DOHH2 (cell line): ENCODE measurements around the gene NRAS.

Source experiments
- H3F3A ChIP-seq: fragments of 200-600 bp; sonication (generic), shearing (Covaris generic); 2 replicates; pipeline ENCODE4 v1.6.0; 2016; ENCODE audit warnings: antibody characterized with exemption, mild to moderate bottlenecking; ENCODE audit not compliant: control insufficient read depth, insufficient read depth
- H3K27ac ChIP-seq: fragments of 200-600 bp; sonication (generic); 2 replicates; pipeline ENCODE4 v1.5.1; 2014; ENCODE audit warnings: low read depth, mild to moderate bottlenecking, low read length, moderate library complexity
- H3K27me3 ChIP-seq: fragments of 200-600 bp; sonication (generic); 2 replicates; pipeline ENCODE4 v1.6.1; 2014; ENCODE audit warnings: mild to moderate bottlenecking, low read length, mixed read lengths; ENCODE audit not compliant: control insufficient read depth
- H3K36me3 ChIP-seq: fragments of 200-600 bp; sonication (generic); 2 replicates; pipeline ENCODE4 v1.6.1; 2014; ENCODE audit warnings: mild to moderate bottlenecking, low read length, moderate library complexity, mixed read lengths; ENCODE audit not compliant: control insufficient read depth
- H3K4me1 ChIP-seq: fragments of 200-600 bp; sonication (generic); 2 replicates; pipeline ENCODE4 v1.6.1; 2014; ENCODE audit warnings: mild to moderate bottlenecking, low read length, mixed read lengths; ENCODE audit not compliant: control insufficient read depth
- H3K4me2 ChIP-seq: fragments of 200-600 bp; sonication (generic); 2 replicates; pipeline ENCODE4 v1.6.0; 2014; ENCODE audit warnings: mild to moderate bottlenecking, low read length, moderate library complexity
- H3K4me3 ChIP-seq: fragments of 200-600 bp; sonication (generic); 2 replicates; pipeline ENCODE4 v1.5.1; 2014; ENCODE audit warnings: mild to moderate bottlenecking, low read length, mixed read lengths
- H3K79me2 ChIP-seq: fragments of 200-600 bp; sonication (generic); 2 replicates; pipeline ENCODE4 v1.6.1; 2014; ENCODE audit warnings: mild to moderate bottlenecking, low read length, mixed read lengths; ENCODE audit not compliant: control insufficient read depth
- H3K9me2 ChIP-seq: fragments of 200-600 bp; sonication (generic); replicated peaks from 2 replicates; pipeline ENCODE4 v1.6.1; 2014; ENCODE audit warnings: mild to moderate bottlenecking, low read length, mixed read lengths; ENCODE audit not compliant: control insufficient read depth
- H3K9me3 ChIP-seq: fragments of 200-600 bp; sonication (generic); 2 replicates; pipeline ENCODE4 v1.6.1; 2014; ENCODE audit warnings: antibody characterized with exemption, low read length, mixed read lengths; ENCODE audit not compliant: control insufficient read depth, insufficient read depth
- H4K20me1 ChIP-seq: fragments of 200-600 bp; sonication (generic); 2 replicates; pipeline ENCODE4 v1.6.0; 2014; ENCODE audit warnings: low read depth, mild to moderate bottlenecking, antibody characterized with exemption, low read length, moderate library complexity; ENCODE audit not compliant: control insufficient read depth, insufficient read depth
- EZH2phosphoT487 ChIP-seq: fragments of 200-600 bp; sonication (generic); IDR thresholded peaks from 2 replicates; pipeline ENCODE4 v1.6.1; 2017; ENCODE audit warnings: borderline replicate concordance, mild to moderate bottlenecking, antibody characterized with exemption, low read length, moderate library complexity, mixed read lengths
- TF ChIP-seq, protein P1 (sequence below): fragments of 200-600 bp; sonication (generic); IDR thresholded peaks from one replicate; pipeline ENCODE4 v1.5.1; 2014; ENCODE audit warnings: antibody characterized with exemption, mild to moderate bottlenecking, low read depth, low read length; ENCODE audit not compliant: poor library complexity, severe bottlenecking

The NRAS gene

GRCh38 chr1:114741963-114742746 is 25.6 kb upstream of the NRAS start:
- TF ChIP-seq EZH2phosphoT487: no peak
- TF ChIP-seq, protein P1, sequence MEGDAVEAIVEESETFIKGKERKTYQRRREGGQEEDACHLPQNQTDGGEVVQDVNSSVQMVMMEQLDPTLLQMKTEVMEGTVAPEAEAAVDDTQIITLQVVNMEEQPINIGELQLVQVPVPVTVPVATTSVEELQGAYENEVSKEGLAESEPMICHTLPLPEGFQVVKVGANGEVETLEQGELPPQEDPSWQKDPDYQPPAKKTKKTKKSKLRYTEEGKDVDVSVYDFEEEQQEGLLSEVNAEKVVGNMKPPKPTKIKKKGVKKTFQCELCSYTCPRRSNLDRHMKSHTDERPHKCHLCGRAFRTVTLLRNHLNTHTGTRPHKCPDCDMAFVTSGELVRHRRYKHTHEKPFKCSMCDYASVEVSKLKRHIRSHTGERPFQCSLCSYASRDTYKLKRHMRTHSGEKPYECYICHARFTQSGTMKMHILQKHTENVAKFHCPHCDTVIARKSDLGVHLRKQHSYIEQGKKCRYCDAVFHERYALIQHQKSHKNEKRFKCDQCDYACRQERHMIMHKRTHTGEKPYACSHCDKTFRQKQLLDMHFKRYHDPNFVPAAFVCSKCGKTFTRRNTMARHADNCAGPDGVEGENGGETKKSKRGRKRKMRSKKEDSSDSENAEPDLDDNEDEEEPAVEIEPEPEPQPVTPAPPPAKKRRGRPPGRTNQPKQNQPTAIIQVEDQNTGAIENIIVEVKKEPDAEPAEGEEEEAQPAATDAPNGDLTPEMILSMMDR: no peak
- Histone ChIP-seq H3K4me3 (no peak overlapping the region), H3K27me3 (no peaks in the 10 kb centered on the region), H3K4me1 (no peaks in the 10 kb centered on the region), H3F3A (no peaks in the 10 kb centered on the region), H3K9me3 (no peaks in the 10 kb centered on the region), H3K9me2 (no peaks in the 10 kb centered on the region), H3K27ac (no peak overlapping the region), H3K79me2 (peaks cover 93% of the 10 kb centered on the region), H3K36me3 (peaks cover 95% of the 10 kb centered on the region), H3K4me2 (no peak overlapping the region), H4K20me1 (0 out of 2 replicates have a peak, but pooled peaks cover 9% of the 10 kb centered on the region)

DNA sequence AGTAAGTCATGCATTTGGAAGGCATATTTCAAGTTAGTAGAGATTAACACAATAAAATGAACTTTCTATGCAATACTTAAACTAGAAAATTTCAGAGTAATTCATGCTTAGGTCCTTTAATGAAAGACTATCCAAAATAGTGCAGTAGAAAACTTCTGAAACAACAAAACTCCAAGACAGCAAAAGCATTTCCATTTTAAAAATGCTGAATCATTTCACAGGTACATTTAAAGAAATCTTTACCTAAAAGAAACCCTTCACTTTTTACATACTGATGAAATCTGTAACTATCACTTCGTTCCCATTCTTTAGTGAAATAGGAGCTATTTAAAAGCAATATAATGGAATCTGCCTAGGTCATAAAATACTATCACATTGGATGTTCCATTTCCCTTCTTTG is 23.8 kb upstream of the NRAS start:
- Histone ChIP-seq H3K36me3 (peaks cover 95% of the 10 kb centered on the region), H3K4me1 (no peaks in the 10 kb centered on the region), H3K4me2 (no peak overlapping the region), H3K9me2 (no peaks in the 10 kb centered on the region), H3K27ac (no peak overlapping the region), H3F3A (no peaks in the 10 kb centered on the region), H3K79me2 (peaks cover 78% of the 10 kb centered on the region), H3K4me3 (no peak overlapping the region), H4K20me1 (0 out of 2 replicates have a peak, but pooled peaks cover 7% of the 10 kb centered on the region), H3K27me3 (no peaks in the 10 kb centered on the region), H3K9me3 (no peaks in the 10 kb centered on the region)
- TF ChIP-seq, protein P1: no peak
- no peak for TF ChIP-seq EZH2phosphoT487

- H4K20me1 ChIP-seq: no peaks in the 10 kb centered on the region
- TF ChIP-seq, protein P1: no peak
- no peak for TF ChIP-seq EZH2phosphoT487
- H3K27ac ChIP-seq: no peak overlapping the region
- H3K9me2 ChIP-seq: no peaks in the 10 kb centered on the region
- H3K9me3 ChIP-seq: no peaks in the 10 kb centered on the region
- H3K36me3 ChIP-seq: peaks cover 98% of the 10 kb centered on the region
- H3K79me2 ChIP-seq: peaks cover 57% of the 10 kb centered on the region
- H3K4me1 ChIP-seq: no peaks in the 10 kb centered on the region
- H3K4me3 ChIP-seq: no peak overlapping the region
- H3K4me2 ChIP-seq: no peak overlapping the region
- H3K27me3 ChIP-seq: no peaks in the 10 kb centered on the region
- H3F3A ChIP-seq: no peaks in the 10 kb centered on the region
These were observed 20.8 kb upstream of the NRAS start for GRCh38 chr1:114737314-114737849.
